Lower leg skin (tissue), 4 donors: ENCODE results near the gene ASMTL. TPM values are rescaled to one million over a fixed set of nuclear protein-coding genes. Genes with fewer than 3 reads are reported as not detected.
"Not testable (repeated sequence)": the region's sequence is repeated elsewhere in the genome, so short reads cannot be mapped to it uniquely, and the experiment has no call there.

Experiments
- DNase-seq, 2 donors: peaks; one replicate each; pipeline ENCODE4 v3.0.0-alpha.2; 2019; ENCODE audit warnings: low spot score in 2 of 2
- H3K4me3 ChIP-seq: fragments of 200-600 bp; sonication (generic); 2 replicates; pipeline ENCODE4 v1.5.1; 2017; ENCODE audit warnings: mild to moderate bottlenecking, low read depth; ENCODE audit not compliant: poor library complexity, severe bottlenecking
- CTCF ChIP-seq, 3 donors: fragments of 450-650 bp; IDR thresholded peaks; one replicate each; pipeline ENCODE4 v1.5.1; 2016; ENCODE audit warnings: antibody characterized with exemption in 3 of 3, mild to moderate bottlenecking in 3 of 3, moderate library complexity in 2 of 3
- POLR2A ChIP-seq, 2 donors: fragments of 450-650 bp; IDR thresholded peaks; one replicate each; pipeline ENCODE4 v1.6.1; 2016 to 2017; ENCODE audit warnings: antibody characterized with exemption in 2 of 2, mild to moderate bottlenecking in 1 of 2, moderate library complexity in 1 of 2
- WGBS, 2 donors: methylation state at CpG; one replicate each; pipeline ENCODE4 v1.1.5; 2018; 5-methylcytosine and 5-hydroxymethylcytosine counted together
- intact Hi-C: fragments of 100-400 bp; cut with DNase I; formaldehyde crosslinking; loops from one replicate; pipeline ENCODE4 v1.15.0; 2023; ENCODE audit warnings: low total_unique reads
- total RNA-seq, 4 donors: library from RNA; depleted of rRNA; stranded (reverse); fragments of >200 nt; gene quantifications; one replicate each; pipeline ENCODE4 v1.1.0, GENCODE V29; 2016

ASMTL gene
- total RNA-seq, 4 donors from 2014 or later: 24.8 to 35.9 (median 30.1) TPM

GRCh38 chrX:1434871-1435240, 17.9 kb downstream of the ASMTL start:
- DNase-seq: no peak
- intact Hi-C loops: no loop called here
- TF ChIP-seq POLR2A (IDR thresholded peaks at IDR 0.05) (no peak), CTCF (IDR thresholded peaks at IDR 0.05) (no peak)
- 95 to 97% methylated on average over 22 of the region's 22 CpGs for WGBS, 2 donors
- no peak overlapping the region for H3K4me3 ChIP-seq

GRCh38 chrX:1433646-1434357, 18.9 kb downstream of the ASMTL start:
- no peak overlapping the region for H3K4me3 ChIP-seq
- no peak for DNase-seq
- intact Hi-C loops: no loop called here
- TF ChIP-seq POLR2A (IDR thresholded peaks at IDR 0.05): no peak
- no peak for TF ChIP-seq CTCF (IDR thresholded peaks at IDR 0.05)
- WGBS, 2 donors: 95% methylated on average over 19 of the region's 19 CpGs

- intact Hi-C loops: no loop called here
- no peak overlapping the region for H3K4me3 ChIP-seq
- 93 to 96% methylated on average over 10 of the region's 10 CpGs for WGBS, 2 donors
- no peak for DNase-seq
- TF ChIP-seq CTCF (IDR thresholded peaks at IDR 0.05) (no peak), POLR2A (IDR thresholded peaks at IDR 0.05) (no peak)
These were observed 22.3 kb downstream of the ASMTL start for GRCh38 chrX:1430451-1430850.

GRCh38 chrX:1427756-1428155, 25.0 kb downstream of the ASMTL start:
- intact Hi-C loops: no loop called here
- H3K4me3 ChIP-seq: no peak overlapping the region
- DNase-seq: no peak
- no peak for TF ChIP-seq CTCF (IDR thresholded peaks at IDR 0.05)
- TF ChIP-seq POLR2A (IDR thresholded peaks at IDR 0.05): no peak
- WGBS, 2 donors: 94 to 95% methylated on average over 32 of the region's 32 CpGs

GRCh38 chrX:1426321-1426720, 26.4 kb downstream of the ASMTL start:
- 89% methylated on average over 16 of the region's 16 CpGs for WGBS, 2 donors
- intact Hi-C loops, H3K4me3 ChIP-seq, DNase-seq: not testable (repeated sequence)

GRCh38 chrX:1425381-1425780, 27.3 kb downstream of the ASMTL start:
- intact Hi-C loops: no loop called here
- DNase-seq: no peak
- H3K4me3 ChIP-seq: no peak overlapping the region
- 78% methylated on average over 10 of the region's 10 CpGs for WGBS, 2 donors
- TF ChIP-seq POLR2A (IDR thresholded peaks at IDR 0.05) (no peak), CTCF (IDR thresholded peaks at IDR 0.05) (no peak)
